Thoracic aorta (tissue), 2 donors: ENCODE data around the gene AURKAIP1. TPM values are rescaled to one million over a fixed set of nuclear protein-coding genes. Genes with fewer than 3 reads are reported as not detected.
A peak's percentile ranks its signal among the peaks of the same experiment; 100 is the strongest.

Source experiments
- ATAC-seq: fragments of 150-250 bp; one replicate; pipeline ENCODE4 v1.8.0; 2017; ENCODE audit warnings: low read depth; ENCODE audit not compliant: insufficient number of reproducible peaks, low FRiP score
- DNase-seq: peaks from one replicate; pipeline ENCODE4 v3.0.0-alpha.2; 2020; ENCODE audit warnings: low spot score
- H3K27ac ChIP-seq, 2 donors: fragments of 200-600 bp; sonication (generic); 1 replicate in 1 of 2; 2 replicates in 1 of 2; pipeline ENCODE4 v1.5.1; 2016; ENCODE audit warnings: mild to moderate bottlenecking in 2 of 2, moderate library complexity in 2 of 2
- H3K27me3 ChIP-seq: fragments of 200-600 bp; sonication (generic); replicated peaks from 2 replicates; pipeline ENCODE4 v1.6.0; 2016; ENCODE audit warnings: mild to moderate bottlenecking; ENCODE audit not compliant: insufficient read depth
- H3K36me3 ChIP-seq: fragments of 200-600 bp; sonication (generic); one replicate; pipeline ENCODE4 v1.5.1; 2016
- H3K4me1 ChIP-seq, 2 donors: fragments of 200-600 bp; sonication (generic); 1 replicate in 1 of 2; 2 replicates in 1 of 2; pipeline versions ENCODE4 v1.5.1 to v1.6.0; 2016; ENCODE audit warnings: low read depth in 2 of 2, mild to moderate bottlenecking in 1 of 2; ENCODE audit not compliant: control insufficient read depth in 1 of 2
- H3K4me3 ChIP-seq: fragments of 200-600 bp; sonication (generic); 2 replicates; pipeline ENCODE4 v1.5.1; 2016; ENCODE audit warnings: mild to moderate bottlenecking
- H3K9me3 ChIP-seq: fragments of 200-600 bp; sonication (generic); 2 replicates; pipeline ENCODE4 v1.5.1; 2016
- total RNA-seq, 2 donors: library from RNA; depleted of rRNA; stranded (reverse); fragments of >200 nt; gene quantifications; one replicate each; pipeline versions ENCODE4 v1.1.0 to v1.2.3, GENCODE V29; 2016
- TF ChIP-seq, protein P1 (sequence below): fragments of 200-600 bp; sonication (generic); IDR thresholded peaks from one replicate; pipeline ENCODE4 v1.5.1; 2019; ENCODE audit warnings: antibody characterized with exemption

Gene AURKAIP1
- total RNA-seq, 2 donors from 2014 or later: 43.5 to 94.5 TPM

DNA sequence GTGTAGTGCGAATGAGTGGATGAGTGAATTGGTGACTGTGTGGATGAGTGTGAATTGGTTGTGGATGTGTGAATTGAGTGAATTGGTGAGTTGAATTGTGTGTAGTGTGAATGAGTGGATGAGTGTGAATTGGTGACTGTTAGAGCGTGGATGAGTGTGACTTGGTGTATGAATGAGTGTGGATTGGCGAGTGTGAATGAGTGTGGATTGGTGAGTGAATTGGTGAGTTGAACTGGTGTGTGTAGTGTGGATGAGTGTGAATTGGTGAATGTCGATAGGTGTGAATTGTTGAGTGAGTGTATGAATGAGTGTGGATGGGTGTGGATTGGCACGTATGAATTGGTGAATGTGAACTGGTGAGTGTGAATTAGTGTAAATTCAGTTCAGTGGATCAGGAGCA lies 7.7 kb downstream of the AURKAIP1 start:
- no peak overlapping the region for H3K4me3 ChIP-seq
- no peaks in the 10 kb centered on the region for H3K36me3 ChIP-seq
- H3K27me3 ChIP-seq: no peaks in the 10 kb centered on the region
- DNase-seq: no peak
- H3K27ac ChIP-seq: no peak overlapping the region
- ATAC-seq: no peak
- TF ChIP-seq, protein P1, sequence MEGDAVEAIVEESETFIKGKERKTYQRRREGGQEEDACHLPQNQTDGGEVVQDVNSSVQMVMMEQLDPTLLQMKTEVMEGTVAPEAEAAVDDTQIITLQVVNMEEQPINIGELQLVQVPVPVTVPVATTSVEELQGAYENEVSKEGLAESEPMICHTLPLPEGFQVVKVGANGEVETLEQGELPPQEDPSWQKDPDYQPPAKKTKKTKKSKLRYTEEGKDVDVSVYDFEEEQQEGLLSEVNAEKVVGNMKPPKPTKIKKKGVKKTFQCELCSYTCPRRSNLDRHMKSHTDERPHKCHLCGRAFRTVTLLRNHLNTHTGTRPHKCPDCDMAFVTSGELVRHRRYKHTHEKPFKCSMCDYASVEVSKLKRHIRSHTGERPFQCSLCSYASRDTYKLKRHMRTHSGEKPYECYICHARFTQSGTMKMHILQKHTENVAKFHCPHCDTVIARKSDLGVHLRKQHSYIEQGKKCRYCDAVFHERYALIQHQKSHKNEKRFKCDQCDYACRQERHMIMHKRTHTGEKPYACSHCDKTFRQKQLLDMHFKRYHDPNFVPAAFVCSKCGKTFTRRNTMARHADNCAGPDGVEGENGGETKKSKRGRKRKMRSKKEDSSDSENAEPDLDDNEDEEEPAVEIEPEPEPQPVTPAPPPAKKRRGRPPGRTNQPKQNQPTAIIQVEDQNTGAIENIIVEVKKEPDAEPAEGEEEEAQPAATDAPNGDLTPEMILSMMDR: no peak
- no peaks in the 10 kb centered on the region for H3K9me3 ChIP-seq
- peaks cover 3 to 13% of the 10 kb centered on the region in 2 donors for H3K4me1 ChIP-seq

DNA sequence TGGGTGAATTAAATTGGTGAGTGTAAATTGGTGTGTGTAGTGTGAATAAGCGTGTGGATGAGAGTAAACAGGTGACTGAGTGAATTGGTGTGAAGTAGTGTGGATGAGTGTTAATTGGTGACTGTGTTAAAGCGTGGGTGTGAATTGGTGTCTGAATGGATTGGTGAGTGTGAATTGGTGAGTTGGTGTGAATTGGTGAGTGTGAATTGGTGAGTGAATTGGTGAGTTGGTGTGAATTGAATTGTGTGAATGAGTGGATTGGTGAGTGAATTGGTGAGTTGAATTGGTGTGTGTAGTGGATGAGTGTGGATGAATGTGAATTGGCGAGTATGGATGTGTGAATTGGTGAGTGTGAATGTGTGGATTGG lies 8.3 kb downstream of the AURKAIP1 start:
- Histone ChIP-seq H3K27ac (no peak overlapping the region), H3K36me3 (no peaks in the 10 kb centered on the region), H3K4me3 (no peak overlapping the region), H3K4me1 (peaks cover 1 to 13% of the 10 kb centered on the region in 2 donors), H3K27me3 (no peaks in the 10 kb centered on the region), H3K9me3 (no peaks in the 10 kb centered on the region)
- ATAC-seq (no peak), DNase-seq (no peak)
- TF ChIP-seq, protein P1: no peak

DNA sequence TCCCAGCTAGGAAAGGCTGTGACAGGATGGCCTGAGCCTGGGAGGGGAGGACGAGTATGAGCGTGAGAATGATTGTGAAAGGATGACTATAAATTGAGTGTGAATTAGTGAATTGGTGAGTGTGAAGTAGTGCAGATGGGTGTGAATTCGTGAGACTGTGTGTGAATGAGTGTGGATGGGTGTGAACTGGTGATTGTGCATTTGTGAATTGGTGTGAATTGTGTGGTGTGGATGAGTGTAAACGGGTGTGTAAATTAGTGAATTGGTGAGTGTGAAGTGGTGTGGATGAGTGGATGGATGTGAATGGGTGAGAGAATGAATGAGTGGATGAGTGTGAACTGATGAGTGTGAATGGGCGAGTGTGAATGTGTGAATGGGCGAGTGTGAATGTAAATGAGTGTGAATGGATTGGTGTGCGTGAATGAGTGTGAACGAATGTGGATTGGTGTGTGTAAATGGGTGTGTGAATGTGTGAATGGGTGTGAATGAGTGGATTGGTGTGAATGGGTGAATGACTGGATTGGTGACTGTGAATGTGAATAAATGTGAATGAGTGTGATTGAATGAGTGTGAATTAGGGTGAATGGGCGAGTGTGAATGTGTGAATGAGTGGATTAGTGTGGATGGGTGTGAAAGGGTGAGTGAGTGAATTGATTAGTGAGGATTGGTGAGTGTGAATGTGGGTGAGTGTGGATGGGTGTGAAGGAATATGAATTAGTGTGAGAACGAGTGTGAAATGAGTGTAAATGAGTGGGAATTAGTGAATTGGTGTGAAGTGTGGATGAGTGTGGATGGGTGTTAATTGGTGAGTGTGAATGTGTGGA lies 8.9 kb downstream of the AURKAIP1 start:
- Histone ChIP-seq H3K36me3 (no peaks in the 10 kb centered on the region), H3K27me3 (no peaks in the 10 kb centered on the region), H3K4me1 (peaks cover 4 to 15% of the 10 kb centered on the region in 2 donors), H3K9me3 (no peaks in the 10 kb centered on the region), H3K4me3 (no peak overlapping the region), H3K27ac (no peak overlapping the region)
- ATAC-seq (no peak), DNase-seq (no peak)
- TF ChIP-seq, protein P1: no peak

DNA sequence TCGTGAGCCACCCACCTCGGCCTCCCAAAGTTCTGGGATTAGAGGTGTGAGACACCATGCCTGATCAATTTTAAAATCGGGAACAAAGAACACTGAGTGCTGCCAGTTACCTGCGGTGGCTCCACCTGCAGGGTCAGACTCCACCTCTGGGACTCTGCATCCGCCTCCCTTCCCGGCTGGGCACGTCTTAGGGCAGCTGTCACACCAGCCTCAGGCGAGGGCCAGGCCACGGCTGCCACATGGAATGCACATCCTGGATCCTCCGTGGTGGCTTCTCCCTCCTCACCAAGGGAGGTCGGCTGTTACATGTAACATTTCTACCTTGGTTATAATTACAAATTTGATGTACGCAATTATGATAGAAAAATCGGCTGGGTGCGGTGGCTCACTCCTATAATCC lies 10.7 kb downstream of the AURKAIP1 start:
- DNase-seq (no peak), ATAC-seq (no peak)
- peaks cover 18 to 32% of the 10 kb centered on the region in 2 donors for H3K4me1 ChIP-seq
- TF ChIP-seq, protein P1: no peak
- no peaks in the 10 kb centered on the region for H3K36me3 ChIP-seq
- H3K27me3 ChIP-seq: no peaks in the 10 kb centered on the region
- H3K9me3 ChIP-seq: no peaks in the 10 kb centered on the region
- no peak overlapping the region for H3K27ac ChIP-seq
- no peak overlapping the region for H3K4me3 ChIP-seq

DNA sequence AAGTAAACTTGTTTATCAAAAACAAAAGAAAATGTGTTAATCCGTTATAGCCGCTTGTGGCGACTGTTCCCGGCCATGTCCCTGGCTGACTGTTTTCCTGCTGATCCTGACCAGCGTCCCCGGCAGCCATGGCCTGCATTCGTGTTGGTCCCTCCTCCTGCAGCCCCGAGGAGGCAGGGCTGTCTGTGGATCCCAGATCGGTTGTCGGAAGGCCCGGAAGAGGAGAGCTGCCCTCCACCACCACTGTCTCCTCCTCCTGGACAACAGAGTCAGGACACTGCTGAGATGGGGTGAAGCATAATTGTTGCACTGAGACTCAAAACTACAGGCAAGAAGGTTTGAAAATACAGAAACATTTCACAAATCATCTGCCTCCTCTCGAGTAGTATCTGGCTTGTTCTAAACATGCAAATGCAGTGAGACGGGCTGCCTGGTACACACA lies 13.0 kb downstream of the AURKAIP1 start:
- Histone ChIP-seq H3K4me3 (no peak overlapping the region), H3K27ac (peak overlapping the region; percentile 97 to 99), H3K9me3 (no peaks in the 10 kb centered on the region), H3K4me1 (peaks cover 27 to 43% of the 10 kb centered on the region in 2 donors), H3K27me3 (no peaks in the 10 kb centered on the region), H3K36me3 (no peaks in the 10 kb centered on the region)
- ATAC-seq (no peak), DNase-seq (no peak)
- TF ChIP-seq, protein P1: no peak
